NCI-H2107 treated with DMSO at 0.1 percent for 48 hours (cell line): Measurements from ENCODE around the gene CDK16.
A peak's percentile ranks its signal among the peaks of the same experiment; 100 is the strongest.

Experiments
- DNase-seq: peaks from one replicate; lab custom pipeline; 2025; ENCODE audit not compliant: unreplicated experiment; lab: John Stamatoyannopoulos, UW

Gene CDK16

DNA sequence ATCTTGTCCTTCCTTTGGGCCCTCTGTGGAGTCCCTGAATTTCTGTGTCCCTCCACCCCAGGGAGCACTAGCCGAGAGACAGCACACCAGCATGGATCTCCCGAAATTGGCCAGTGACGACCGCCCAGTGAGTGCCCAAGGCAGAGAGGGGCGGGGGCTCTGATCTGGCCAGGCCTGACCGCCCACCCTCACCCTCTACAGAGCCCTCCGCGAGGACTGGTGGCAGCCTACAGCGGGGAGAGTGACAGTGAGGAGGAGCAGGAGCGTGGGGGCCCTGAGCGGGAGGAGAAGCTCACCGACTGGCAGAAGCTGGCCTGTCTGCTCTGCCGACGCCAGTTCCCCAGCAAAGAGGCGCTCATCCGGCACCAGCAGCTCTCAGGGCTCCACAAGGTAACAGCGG lies 33.2 kb upstream of the CDK16 start:
- DNase-seq, result no peak

- DNase-seq, result no peak
Observed at GRCh38 chrX:47186096-47186740, 32.3 kb upstream of the CDK16 start.

- no peak for DNase-seq
Observed at GRCh38 chrX:47187106-47187677, 31.3 kb upstream of the CDK16 start.

DNA sequence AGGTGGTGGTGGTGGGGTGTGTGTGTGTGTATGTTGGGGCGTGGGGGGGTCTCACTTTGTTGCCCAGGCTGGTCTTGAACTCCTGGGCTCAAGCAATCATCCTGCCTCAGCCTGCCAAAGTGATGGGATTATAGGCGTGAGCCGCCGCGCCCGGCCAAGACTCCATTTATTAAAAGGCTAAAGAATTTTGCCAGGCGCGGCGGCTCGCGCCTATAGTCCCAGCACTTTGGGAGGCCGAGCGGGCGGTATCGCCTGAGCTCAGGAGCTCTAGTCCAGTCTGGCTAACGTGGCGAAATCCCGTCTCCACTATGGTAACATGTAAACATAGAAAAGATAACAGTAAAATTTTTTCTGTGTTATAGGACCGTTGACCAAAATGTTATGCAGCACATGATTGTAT lies 28.6 kb upstream of the CDK16 start:
- DNase-seq, result no peak

DNA sequence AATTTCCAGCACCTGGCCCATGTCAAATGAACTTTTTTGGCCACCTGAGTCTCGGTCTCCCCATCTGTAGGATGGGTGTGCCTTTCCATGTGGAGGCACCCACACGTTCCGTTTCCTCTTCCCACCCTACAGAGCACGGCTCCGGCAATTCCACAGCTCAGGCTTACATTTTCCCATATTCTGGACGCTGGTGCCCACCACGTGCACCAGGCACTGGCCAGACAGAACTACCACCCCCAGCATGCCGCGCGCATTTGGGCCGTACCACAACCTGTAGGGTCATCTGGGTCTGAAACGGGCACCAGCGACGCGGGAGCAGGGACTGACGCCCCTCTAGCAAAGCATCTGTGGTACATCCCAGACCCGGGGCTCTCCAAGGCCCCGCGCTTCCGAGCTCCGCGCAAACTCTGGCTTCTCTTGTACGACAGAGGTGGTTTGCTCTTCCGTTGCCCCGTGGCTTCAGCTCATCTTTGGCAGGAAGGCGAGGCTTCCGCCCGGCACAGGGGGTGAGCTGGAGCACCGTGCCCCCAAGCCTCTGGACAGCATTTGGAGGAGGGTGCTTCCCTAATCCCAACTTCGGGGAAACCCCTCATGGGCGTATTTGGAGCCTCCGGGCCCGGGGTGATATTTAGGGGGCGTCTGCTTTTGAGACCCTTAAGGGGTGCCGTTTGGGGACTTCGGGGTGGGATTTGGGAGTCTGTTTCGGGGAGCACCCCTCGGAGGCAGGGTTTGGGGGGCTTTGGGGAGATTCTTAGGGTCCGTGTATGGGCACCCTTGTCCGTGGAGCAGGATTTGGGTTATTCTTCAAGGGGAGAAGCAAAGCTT lies 27.8 kb upstream of the CDK16 start:
- peak; percentile 88 for DNase-seq

DNA sequence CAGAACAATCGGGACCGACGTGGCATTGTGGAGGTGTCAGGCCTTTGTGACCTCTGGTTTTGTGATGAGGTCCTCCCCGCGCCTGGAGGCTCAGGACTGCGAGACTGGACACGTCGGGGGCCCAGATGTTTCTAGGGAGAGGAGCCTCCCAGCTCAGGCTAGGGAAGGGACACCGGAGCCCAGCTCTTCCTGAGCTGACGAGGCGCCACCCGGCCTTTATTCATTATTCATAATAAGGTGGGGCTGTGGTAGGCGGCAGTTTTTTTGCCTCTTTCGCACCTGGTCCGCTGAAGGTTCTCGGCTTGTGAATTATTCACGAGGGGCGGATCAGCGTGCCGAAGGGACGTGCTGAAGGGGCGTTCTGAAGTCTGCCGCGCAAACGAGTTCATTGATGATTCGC lies 27.1 kb upstream of the CDK16 start:
- peak; percentile 44 for DNase-seq

DNA sequence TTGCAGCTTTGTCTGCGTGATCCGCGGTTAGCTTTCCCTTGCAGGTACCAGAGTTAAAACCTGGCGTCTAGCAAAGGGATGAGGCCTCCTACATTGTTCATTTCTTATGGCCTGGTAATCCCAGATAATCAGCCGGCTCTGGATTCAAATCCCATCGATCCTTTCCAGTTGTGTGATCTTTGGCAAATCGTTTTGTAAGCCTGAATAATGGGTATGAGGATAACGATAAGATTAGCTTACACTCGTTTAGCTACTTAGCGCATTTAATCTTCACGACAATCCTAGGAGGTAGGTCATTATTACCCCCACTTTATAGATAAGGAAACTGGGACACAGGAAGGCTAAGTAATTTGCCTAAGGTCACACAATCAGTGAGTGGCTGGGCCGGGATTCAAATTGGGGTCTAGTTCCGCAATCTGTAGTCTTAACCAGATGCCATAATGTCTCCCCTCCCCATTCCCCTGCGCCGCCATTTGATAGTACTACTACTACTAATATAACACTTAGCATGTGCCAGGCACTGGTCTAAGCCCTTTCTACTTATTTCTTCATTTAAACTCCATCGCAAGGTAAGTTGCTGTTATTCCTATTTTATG lies 26.6 kb upstream of the CDK16 start:
- no peak for DNase-seq

DNA sequence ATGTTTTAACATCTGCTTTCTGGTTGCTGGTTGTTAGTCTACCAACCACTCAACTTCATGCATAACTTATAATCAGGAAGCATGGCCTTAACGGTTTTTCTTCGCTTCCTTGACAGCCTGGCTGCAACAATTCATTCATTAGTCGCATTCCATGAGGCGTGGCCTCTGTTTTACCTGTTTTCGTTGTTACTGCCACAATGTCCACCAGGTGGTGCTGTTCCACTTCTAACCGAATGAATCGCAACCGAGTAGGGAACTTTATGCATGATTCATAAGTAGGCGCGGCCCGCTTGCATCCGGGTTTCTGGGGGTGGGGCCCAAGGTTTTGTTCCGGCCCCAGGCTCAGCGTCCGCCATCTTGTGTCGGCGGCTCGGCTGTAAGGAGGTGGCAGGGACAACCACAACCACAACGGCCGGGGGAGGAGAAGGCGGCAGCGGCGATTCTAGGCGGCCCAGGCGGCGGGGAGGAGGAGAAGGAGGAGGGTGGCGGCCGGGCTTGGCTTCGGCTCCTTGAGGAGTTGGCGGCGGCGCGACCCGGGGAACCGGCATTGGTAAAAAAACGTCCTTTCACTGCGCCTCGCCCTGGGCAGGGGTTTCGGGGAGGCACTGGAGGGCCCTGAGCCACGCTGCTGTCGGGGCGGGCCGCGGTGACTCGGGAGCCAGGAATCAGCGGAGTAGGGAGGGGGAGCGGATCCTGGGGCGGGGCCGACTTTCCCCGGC lies 24.8 kb upstream of the CDK16 start, which contains the start of gene UBA1:
Gene UBA1 (plus strand): TSS at position 355 of the 719 bp plus-strand sequence. CDS start 4,974 bp downstream, outside the sequence.
- peak; percentile 96 for DNase-seq

- no peak for DNase-seq
Observed at GRCh38 chrX:47194194-47194787, 24.2 kb upstream of the CDK16 start.

- no peak for DNase-seq
Observed at GRCh38 chrX:47196098-47196497, 22.4 kb upstream of the CDK16 start.

DNA sequence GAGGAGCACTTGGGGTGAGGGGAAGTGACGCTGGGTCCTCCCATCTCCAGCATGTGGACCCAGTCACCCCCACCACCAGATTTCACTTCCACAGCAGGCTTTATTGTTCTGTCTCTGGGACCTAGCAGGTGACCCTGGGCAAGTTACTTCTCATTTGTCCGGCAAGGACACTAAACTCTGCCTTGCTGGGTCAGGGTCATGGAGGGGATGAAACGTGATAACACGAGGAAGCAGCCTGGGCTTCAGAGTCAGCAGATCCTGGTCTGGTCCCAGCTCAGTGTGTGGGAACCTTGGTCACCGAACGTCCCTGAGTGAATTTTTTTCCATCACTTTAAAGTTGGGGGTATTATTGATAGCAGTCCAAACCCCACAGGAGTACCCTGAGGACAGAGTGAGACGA lies 21.0 kb upstream of the CDK16 start:
- DNase-seq, result no peak

- no peak for DNase-seq
Observed at GRCh38 chrX:47198026-47198686, 20.3 kb upstream of the CDK16 start.

GRCh38 chrX:47198687-47199080 lies 19.8 kb upstream of the CDK16 start:
- no peak for DNase-seq

DNA sequence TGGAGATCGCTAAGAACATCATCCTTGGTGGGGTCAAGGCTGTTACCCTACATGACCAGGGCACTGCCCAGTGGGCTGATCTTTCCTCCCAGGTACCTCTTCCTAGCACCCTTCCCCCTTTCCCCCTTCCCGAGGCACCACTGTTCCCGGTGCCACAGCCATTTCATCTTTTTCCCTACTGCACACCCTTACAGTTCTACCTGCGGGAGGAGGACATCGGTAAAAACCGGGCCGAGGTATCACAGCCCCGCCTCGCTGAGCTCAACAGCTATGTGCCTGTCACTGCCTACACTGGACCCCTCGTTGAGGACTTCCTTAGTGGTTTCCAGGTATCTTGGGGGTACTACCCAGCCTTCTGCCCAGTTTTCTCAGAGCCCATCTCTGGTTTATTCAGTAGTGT lies 19.2 kb upstream of the CDK16 start:
- DNase-seq, result no peak

DNA sequence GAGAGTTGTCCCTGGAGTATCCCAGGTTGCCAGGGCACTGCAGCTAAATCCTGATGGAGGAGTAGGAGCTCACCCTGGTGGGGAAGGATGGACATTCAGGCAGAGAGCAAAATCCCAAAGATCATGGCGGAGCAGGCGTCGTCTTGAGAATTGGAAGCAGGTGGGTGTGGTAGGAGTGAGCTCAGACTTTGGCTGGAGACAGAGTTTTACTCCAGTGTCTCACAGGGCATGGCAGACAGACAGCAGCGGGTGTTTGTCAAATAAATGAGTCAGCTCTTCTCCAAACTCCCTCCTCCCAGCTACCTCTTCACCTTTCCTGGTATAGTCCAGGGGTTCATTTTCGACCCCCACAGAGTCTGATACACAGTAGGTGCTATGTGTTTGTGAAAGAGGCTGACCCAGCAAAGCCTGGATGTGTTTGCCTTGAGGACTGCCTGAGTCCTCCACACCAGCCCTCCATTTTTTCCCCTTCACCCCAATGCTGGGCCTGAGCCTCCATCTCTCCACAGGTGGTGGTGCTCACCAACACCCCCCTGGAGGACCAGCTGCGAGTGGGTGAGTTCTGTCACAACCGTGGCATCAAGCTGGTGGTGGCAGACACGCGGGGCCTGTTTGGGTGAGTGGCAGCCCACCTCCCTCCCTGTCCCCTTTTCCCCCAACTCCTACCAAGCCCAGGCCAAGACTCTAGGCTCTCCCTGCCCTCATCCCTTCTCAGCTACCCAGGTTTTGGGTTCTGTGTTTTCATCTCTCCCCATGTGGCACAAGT lies 17.9 kb upstream of the CDK16 start:
- no peak for DNase-seq

DNA sequence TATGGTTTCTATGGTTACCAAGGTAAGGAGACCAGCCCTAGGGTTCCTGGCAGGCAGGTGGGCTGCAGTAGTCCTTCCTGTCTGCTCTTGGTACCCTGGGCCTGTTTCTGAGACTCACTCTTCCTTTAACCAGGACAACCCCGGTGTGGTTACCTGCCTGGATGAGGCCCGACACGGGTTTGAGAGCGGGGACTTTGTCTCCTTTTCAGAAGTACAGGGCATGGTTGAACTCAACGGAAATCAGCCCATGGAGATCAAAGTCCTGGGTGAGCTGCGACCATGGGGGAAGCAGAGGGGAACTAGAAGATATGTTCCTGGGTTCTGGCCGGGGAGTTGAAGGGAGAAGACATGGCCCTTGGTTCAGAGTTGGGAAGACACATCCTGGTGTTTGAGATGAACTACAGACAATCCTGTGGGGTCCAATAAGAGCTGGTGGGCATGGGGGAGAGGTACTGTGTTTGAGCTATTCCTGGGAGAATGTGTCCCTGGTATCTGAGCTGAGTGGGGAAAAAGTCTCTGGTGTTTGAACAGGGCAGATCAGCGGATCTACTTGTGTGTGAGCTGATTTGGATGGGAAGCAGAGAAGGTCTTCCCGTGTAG lies 17.0 kb upstream of the CDK16 start:
- no peak for DNase-seq

GRCh38 chrX:47202316-47202715 lies 16.2 kb upstream of the CDK16 start:
- DNase-seq, result no peak

DNA sequence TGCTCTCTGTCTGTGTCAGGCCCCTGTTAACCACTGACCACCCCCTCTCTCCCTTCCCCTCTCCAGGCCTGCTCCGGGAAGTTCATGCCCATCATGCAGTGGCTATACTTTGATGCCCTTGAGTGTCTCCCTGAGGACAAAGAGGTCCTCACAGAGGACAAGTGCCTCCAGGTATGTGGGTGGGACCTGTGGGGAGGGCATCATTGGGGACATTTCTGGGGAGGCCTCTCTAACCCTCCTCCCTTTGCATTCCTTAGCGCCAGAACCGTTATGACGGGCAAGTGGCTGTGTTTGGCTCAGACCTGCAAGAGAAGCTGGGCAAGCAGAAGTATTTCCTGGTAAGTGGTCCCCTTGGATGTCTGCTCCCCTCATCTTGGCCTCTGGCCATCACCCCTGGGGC lies 15.6 kb upstream of the CDK16 start:
- no peak for DNase-seq

DNA sequence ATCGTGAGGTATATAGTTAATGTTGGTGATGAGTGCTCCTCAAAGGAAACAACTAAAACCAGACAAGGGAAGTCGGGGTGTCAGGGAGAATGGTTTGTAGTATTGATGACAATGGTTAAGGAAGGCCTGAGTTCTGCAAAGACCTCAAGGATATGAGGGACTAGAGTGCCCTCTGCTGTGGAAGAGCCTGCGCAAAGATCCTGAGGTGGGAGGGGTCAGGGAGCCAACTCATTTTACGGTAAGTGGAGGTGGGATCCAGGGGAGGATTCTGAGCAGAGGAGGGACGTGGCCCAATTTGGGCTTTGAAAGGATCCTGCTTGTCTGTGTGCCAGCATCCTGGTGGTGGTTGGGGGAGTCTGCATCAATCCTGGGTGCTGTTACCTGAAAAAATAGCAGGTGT lies 13.5 kb upstream of the CDK16 start:
- DNase-seq, result no peak
